ENCODE measurements around the gene IFITM10. TPM values are rescaled to one million over a fixed set of nuclear protein-coding genes. Genes with fewer than 3 reads are reported as not detected.
A peak's percentile ranks its signal among the peaks of the same experiment; 100 is the strongest.

Gene IFITM10
- total and polyA plus RNA-seq, 10 of the 15 experiments (the other 5 are each of a cell fraction or from before 2014, with no cell fraction given) = 0.04 to 0.27 TPM; not detected in 8

DNA sequence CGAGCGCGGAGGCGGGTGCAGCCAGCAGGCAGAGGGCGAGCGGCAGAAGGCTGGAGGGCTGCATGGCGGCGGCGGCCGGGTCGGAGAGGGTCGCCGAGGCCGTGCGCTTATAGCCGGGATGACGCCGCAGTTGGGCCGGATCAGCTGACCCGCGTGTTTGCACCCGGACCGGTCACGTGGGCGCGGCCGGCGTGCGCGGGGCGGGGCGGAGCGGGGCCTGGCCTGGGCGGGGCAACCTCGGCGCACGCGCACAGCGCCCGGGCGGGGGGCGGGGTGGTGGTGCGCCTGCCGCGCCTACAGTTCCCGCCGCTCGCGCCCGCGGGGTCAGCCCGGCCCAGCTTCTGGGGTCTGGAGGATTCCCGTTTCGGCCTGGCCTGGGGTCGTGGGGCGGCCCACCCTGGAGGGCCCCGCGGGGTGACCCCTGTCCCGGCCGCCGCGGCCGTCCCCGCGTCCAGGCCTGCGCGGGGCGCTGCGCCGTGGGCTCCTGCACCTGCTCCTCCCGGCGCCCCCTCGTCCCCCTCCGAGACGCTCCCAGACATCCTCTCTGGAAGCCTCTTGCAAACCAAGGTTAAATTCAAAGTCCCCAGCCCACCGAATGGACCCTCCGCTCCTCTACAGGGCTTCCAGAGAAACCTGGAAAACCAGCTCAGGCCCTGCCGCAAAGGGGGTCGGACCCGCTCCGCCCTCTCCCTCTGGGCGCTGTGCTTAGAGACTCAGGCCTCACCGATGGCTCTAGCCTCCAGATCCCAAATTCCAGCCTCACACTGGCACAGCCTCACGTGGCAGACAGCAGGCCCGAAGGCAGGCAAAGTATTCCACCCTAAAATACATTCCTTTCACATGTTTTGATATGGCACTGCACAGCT, 13.6 kb upstream of the IFITM10 start, which contains the start of gene CTSD (continued):
- TF ChIP-seq, protein P1, sequence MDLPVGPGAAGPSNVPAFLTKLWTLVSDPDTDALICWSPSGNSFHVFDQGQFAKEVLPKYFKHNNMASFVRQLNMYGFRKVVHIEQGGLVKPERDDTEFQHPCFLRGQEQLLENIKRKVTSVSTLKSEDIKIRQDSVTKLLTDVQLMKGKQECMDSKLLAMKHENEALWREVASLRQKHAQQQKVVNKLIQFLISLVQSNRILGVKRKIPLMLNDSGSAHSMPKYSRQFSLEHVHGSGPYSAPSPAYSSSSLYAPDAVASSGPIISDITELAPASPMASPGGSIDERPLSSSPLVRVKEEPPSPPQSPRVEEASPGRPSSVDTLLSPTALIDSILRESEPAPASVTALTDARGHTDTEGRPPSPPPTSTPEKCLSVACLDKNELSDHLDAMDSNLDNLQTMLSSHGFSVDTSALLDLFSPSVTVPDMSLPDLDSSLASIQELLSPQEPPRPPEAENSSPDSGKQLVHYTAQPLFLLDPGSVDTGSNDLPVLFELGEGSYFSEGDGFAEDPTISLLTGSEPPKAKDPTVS (IDR thresholded peaks at IDR 0.05; ENCODE audit: low read depth, low read length) = no peak
- TF ChIP-seq BHLHE40 (IDR thresholded peaks at IDR 0.05; ENCODE audit: borderline replicate concordance in 1 of 2, low read depth in 2 of 2, low read length in 1 of 2) (peak in 1 of 2 experiments; percentile 91; a peak in 2 of 4 replicates), CHD1 (IDR thresholded peaks at IDR 0.05; ENCODE audit: low read depth, low read length) (no peak), RAD21 (IDR thresholded peaks at IDR 0.05; ENCODE audit: insufficient read depth, low read depth, low read length) (no peak), BMI1 (IDR thresholded peaks at IDR 0.05; ENCODE audit: borderline replicate concordance) (no peak), MYC (IDR thresholded peaks at IDR 0.05; ENCODE audit: insufficient read depth, insufficient read length, insufficient replicate concordance, low read length, severe bottlenecking) (no peak), RUNX3 (IDR thresholded peaks at IDR 0.05; ENCODE audit: low read length) (no peak), BACH1 (IDR thresholded peaks at IDR 0.05; ENCODE audit: borderline replicate concordance) (peak; percentile 49; the same call in 1 of the 2 replicates), CBX3 (IDR thresholded peaks at IDR 0.05; ENCODE audit: borderline replicate concordance, low read depth) (no peak), HDGF (IDR thresholded peaks at IDR 0.05) (no peak), HDAC6 (IDR thresholded peaks at IDR 0.05; ENCODE audit: unreplicated experiment) (no peak), ASH2L (IDR thresholded peaks at IDR 0.05; ENCODE audit: borderline replicate concordance, low read depth) (no peak), KDM1A (IDR thresholded peaks at IDR 0.05; ENCODE audit: borderline replicate concordance) (no peak), RAD51 (IDR thresholded peaks at IDR 0.05) (peak; percentile 90), BCL11A (IDR thresholded peaks at IDR 0.05; ENCODE audit: low read depth, low read length) (no peak), NR2C1 (IDR thresholded peaks at IDR 0.05) (0 out of 2 replicates have a peak, but pooled peaks have one; percentile 16), STAT1 (conservative IDR thresholded peaks at IDR 0.05) (no peak), NRF1 (conservative IDR thresholded peaks at IDR 0.05; ENCODE audit: low read depth, low read length) (peak; percentile 47; the same call in 1 of the 2 replicates)
- TF ChIP-seq, protein P2, sequence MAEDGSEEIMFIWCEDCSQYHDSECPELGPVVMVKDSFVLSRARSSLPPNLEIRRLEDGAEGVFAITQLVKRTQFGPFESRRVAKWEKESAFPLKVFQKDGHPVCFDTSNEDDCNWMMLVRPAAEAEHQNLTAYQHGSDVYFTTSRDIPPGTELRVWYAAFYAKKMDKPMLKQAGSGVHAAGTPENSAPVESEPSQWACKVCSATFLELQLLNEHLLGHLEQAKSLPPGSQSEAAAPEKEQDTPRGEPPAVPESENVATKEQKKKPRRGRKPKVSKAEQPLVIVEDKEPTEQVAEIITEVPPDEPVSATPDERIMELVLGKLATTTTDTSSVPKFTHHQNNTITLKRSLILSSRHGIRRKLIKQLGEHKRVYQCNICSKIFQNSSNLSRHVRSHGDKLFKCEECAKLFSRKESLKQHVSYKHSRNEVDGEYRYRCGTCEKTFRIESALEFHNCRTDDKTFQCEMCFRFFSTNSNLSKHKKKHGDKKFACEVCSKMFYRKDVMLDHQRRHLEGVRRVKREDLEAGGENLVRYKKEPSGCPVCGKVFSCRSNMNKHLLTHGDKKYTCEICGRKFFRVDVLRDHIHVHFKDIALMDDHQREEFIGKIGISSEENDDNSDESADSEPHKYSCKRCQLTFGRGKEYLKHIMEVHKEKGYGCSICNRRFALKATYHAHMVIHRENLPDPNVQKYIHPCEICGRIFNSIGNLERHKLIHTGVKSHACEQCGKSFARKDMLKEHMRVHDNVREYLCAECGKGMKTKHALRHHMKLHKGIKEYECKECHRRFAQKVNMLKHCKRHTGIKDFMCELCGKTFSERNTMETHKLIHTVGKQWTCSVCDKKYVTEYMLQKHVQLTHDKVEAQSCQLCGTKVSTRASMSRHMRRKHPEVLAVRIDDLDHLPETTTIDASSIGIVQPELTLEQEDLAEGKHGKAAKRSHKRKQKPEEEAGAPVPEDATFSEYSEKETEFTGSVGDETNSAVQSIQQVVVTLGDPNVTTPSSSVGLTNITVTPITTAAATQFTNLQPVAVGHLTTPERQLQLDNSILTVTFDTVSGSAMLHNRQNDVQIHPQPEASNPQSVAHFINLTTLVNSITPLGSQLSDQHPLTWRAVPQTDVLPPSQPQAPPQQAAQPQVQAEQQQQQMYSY (CRISPR knock-in tag; IDR thresholded peaks at IDR 0.05) = no peak
- TF ChIP-seq, protein P3, sequence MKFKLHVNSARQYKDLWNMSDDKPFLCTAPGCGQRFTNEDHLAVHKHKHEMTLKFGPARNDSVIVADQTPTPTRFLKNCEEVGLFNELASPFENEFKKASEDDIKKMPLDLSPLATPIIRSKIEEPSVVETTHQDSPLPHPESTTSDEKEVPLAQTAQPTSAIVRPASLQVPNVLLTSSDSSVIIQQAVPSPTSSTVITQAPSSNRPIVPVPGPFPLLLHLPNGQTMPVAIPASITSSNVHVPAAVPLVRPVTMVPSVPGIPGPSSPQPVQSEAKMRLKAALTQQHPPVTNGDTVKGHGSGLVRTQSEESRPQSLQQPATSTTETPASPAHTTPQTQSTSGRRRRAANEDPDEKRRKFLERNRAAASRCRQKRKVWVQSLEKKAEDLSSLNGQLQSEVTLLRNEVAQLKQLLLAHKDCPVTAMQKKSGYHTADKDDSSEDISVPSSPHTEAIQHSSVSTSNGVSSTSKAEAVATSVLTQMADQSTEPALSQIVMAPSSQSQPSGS (IDR thresholded peaks at IDR 0.05; ENCODE audit: low read length) = no peak
- TF ChIP-seq, protein P4, sequence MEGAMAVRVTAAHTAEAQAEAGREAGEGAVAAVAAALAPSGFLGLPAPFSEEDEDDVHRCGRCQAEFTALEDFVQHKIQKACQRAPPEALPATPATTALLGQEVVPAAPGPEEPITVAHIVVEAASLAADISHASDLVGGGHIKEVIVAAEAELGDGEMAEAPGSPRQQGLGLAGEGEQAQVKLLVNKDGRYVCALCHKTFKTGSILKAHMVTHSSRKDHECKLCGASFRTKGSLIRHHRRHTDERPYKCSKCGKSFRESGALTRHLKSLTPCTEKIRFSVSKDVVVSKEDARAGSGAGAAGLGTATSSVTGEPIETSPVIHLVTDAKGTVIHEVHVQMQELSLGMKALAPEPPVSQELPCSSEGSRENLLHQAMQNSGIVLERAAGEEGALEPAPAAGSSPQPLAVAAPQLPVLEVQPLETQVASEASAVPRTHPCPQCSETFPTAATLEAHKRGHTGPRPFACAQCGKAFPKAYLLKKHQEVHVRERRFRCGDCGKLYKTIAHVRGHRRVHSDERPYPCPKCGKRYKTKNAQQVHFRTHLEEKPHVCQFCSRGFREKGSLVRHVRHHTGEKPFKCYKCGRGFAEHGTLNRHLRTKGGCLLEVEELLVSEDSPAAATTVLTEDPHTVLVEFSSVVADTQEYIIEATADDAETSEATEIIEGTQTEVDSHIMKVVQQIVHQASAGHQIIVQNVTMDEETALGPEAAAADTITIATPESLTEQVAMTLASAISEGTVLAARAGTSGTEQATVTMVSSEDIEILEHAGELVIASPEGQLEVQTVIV (IDR thresholded peaks at IDR 0.05; ENCODE audit: borderline replicate concordance, partially characterized antibody) = no peak

Data from GM12878 (cell line).